Common myeloid progenitor, CD34-positive (primary cell): ENCODE measurements around the gene NKAIN2.

Source experiments
- CTCF ChIA-PET: fragments of 350-600 bp; sonication (Branson Sonifier 250); formaldehyde crosslinking; loops from one replicate; lab custom pipeline; 2021; ENCODE audit warnings: antibody characterized with exemption; lab: Charles Lee
- POLR2A ChIA-PET: fragments of 350-600 bp; sonication (Branson Sonifier 250); formaldehyde crosslinking; loops from one replicate; lab custom pipeline; 2021; ENCODE audit warnings: antibody characterized with exemption; lab: Charles Lee
- DNase-seq, 3 donors: peaks; one replicate each; pipeline versions ENCODE4 v3.0.0 to v3.0.0-alpha.2; 2013
- H3K27ac ChIP-seq, 2 experiments: 1 replicate in 1 of 2; 2 replicates in 1 of 2; pipeline ENCODE4 v1.7.0; 2013; ENCODE audit warnings: inconsistent platforms in 2 of 2, low read length in 2 of 2, mild to moderate bottlenecking in 2 of 2, low read depth in 1 of 2, moderate library complexity in 1 of 2; ENCODE audit not compliant: severe bottlenecking in 2 of 2, insufficient read depth in 1 of 2, poor library complexity in 1 of 2
- H3K27me3 ChIP-seq, 5 experiments: replicated peaks in 2 of 5; 1 replicate in 3 of 5; 2 replicates in 2 of 5; pipeline versions ENCODE4 v1.6.1 to v1.7.0; 2013; ENCODE audit warnings: low read length in 4 of 5, mild to moderate bottlenecking in 2 of 5, moderate library complexity in 2 of 5, inconsistent platforms in 1 of 5; ENCODE audit not compliant: insufficient read depth in 5 of 5, control insufficient read depth in 4 of 5
- H3K36me3 ChIP-seq, 4 experiments: 1 replicate in 2 of 4; 2 replicates in 2 of 4; pipeline versions ENCODE4 v1.6.1 to v1.7.0; 2013; ENCODE audit warnings: low read length in 3 of 4, control low read depth in 1 of 4, mild to moderate bottlenecking in 1 of 4; ENCODE audit not compliant: control insufficient read depth in 4 of 4, insufficient read depth in 4 of 4
- H3K4me1 ChIP-seq, 4 experiments: 1 replicate in 3 of 4; 2 replicates in 1 of 4; pipeline versions ENCODE4 v1.6.1 to v1.7.1; 2013; ENCODE audit warnings: low read length in 3 of 4, mild to moderate bottlenecking in 3 of 4, control low read depth in 1 of 4, inconsistent platforms in 1 of 4, moderate library complexity in 1 of 4; ENCODE audit not compliant: control insufficient read depth in 4 of 4, insufficient read depth in 4 of 4; ENCODE audit errors: control extremely low read depth in 1 of 4
- H3K4me3 ChIP-seq, 7 experiments: 1 replicate in 4 of 7; 2 replicates in 3 of 7; pipeline versions ENCODE4 v1.5.1 to v1.7.0; 2013; ENCODE audit warnings: mild to moderate bottlenecking in 7 of 7, low read length in 6 of 7, moderate library complexity in 6 of 7, inconsistent platforms in 2 of 7, low read depth in 2 of 7, control low read depth in 1 of 7; ENCODE audit not compliant: insufficient read depth in 4 of 7, control insufficient read depth in 1 of 7; ENCODE audit errors: extremely low read depth in 1 of 7
- H3K9me3 ChIP-seq, 5 experiments: 1 replicate in 4 of 5; 2 replicates in 1 of 5; pipeline versions ENCODE4 v1.6.1 to v1.7.1; 2013; ENCODE audit warnings: low read length in 4 of 5, mild to moderate bottlenecking in 2 of 5, inconsistent platforms in 1 of 5, low read depth in 1 of 5, moderate library complexity in 1 of 5; ENCODE audit not compliant: control insufficient read depth in 4 of 5, insufficient read depth in 2 of 5; ENCODE audit errors: control extremely low read depth in 1 of 5
- whole genome bisulfite sequencing: methylation state at CpG from one replicate; pipeline ENCODE4 v1.1.5; 2013; ENCODE audit not compliant: insufficient coverage; 5-methylcytosine and 5-hydroxymethylcytosine counted together

The NKAIN2 gene

GRCh38 chr6:124493259-124493658 is 689.6 kb downstream of the NKAIN2 start:
- CTCF ChIA-PET = no interaction called here
- Histone ChIP-seq H3K4me3 (no peak overlapping the region), H3K27me3 (no peaks in the 10 kb centered on the region), H3K9me3 (peaks cover 0 to 1% (median 0%) of the 10 kb centered on the region in 5 experiments), H3K36me3 (no peaks in the 10 kb centered on the region), H3K4me1 (no peaks in the 10 kb centered on the region), H3K27ac (no peak overlapping the region)
- no CpG with 5 or more reads among the region's 1 CpG for WGBS
- DNase-seq = no peak
- POLR2A ChIA-PET = no interaction called here

GRCh38 chr6:124494956-124495664 is 691.4 kb downstream of the NKAIN2 start:
- POLR2A ChIA-PET = no interaction called here
- WGBS = 95% methylated on average over 2 of the region's 2 CpGs
- CTCF ChIA-PET = interaction anchor here (0.9 kb wide), 1 partner anchor 11 kb away, joined by 3 read pairs; no protein-coding TSS in a partner anchor

DNA sequence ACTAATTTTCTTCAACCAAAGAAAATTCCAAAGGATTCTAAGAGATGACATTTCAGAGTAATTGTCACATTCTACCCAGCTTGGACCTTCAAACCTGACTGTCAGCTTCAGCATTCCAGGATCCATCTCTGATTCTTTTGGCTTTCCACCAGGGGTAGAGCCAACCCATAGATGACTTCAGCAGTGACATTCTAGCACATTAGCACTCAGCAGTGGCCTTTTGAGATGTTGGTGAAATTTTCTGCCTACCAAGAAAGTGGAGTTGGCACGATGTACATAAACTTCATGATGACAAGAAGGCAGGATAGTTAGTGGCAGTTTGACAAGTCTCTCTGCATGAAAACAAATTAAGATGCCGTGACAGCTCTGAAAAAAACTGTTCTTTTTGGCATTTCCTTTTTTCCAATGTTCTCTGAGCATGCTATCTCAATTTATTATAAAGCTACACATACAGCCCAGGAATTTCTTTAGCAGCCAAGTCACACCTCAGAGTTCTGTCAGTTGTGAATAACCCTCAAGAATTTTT is 692.1 kb downstream of the NKAIN2 start:
- no peak for DNase-seq
- Histone ChIP-seq H3K4me3 (no peak overlapping the region), H3K27ac (no peak overlapping the region), H3K4me1 (no peaks in the 10 kb centered on the region), H3K27me3 (no peaks in the 10 kb centered on the region), H3K9me3 (peaks cover 0 to 1% (median 0%) of the 10 kb centered on the region in 5 experiments), H3K36me3 (no peaks in the 10 kb centered on the region)
- CTCF ChIA-PET = interaction anchor here (0.9 kb wide), 1 partner anchor 10 kb away, joined by 3 read pairs; no protein-coding TSS in a partner anchor
- 75% methylated on average over 2 of the region's 2 CpGs for WGBS
- POLR2A ChIA-PET = no interaction called here

More at GRCh38 chr6:124494956-124495664, 691.4 kb downstream of the NKAIN2 start:
- Histone ChIP-seq H3K4me3 (no peak overlapping the region), H3K4me1 (no peaks in the 10 kb centered on the region), H3K27ac (no peak overlapping the region), H3K27me3 (no peaks in the 10 kb centered on the region), H3K36me3 (no peaks in the 10 kb centered on the region), H3K9me3 (peaks cover 0 to 1% (median 0%) of the 10 kb centered on the region in 5 experiments)
- DNase-seq = no peak

DNA sequence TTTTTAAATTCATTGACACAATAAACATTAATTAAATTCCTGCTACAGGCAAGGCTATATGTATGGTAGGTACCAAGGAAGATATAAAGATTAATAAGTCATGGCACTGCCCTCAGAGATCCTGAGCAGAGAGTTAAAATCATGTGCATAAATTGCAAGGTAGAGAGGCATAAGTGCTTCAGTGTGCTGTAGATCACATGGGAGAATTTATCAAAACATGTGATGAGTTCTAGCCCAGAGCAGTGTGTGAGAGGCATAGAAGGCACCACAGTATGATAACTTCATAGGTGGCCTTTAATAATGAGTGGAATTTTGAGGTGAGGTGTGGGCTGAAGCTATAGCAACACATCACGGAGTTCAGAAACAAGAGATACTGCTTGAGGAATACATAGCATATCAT is 692.7 kb downstream of the NKAIN2 start:
- 83% methylated on average over 1 of the region's 1 CpG for WGBS
- Histone ChIP-seq H3K4me3 (no peak overlapping the region), H3K4me1 (no peaks in the 10 kb centered on the region), H3K36me3 (no peaks in the 10 kb centered on the region), H3K27me3 (no peaks in the 10 kb centered on the region), H3K9me3 (peaks cover 0 to 1% (median 0%) of the 10 kb centered on the region in 5 experiments), H3K27ac (no peak overlapping the region)
- ChIA-PET CTCF (no interaction called here), POLR2A (no interaction called here)
- no peak for DNase-seq

DNA sequence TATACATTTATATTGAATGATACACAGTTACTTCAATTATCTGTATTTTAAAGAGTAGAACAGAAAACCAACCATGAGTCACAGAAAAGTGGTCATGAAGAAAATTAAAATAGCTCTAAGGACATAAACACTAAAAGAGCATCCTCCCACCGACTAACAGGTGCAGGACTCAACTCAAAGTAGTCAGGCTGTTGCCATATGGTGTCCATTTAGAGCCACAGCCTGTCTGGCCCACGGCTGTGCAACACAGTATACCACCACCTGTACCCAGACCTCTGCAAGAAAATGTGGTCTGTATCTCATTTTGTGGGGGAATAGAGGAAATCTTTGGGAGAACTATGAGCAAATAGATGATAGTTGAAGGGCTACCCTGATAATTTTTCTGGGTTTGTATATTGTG is 708.8 kb downstream of the NKAIN2 start:
- Histone ChIP-seq H3K27ac (no peak overlapping the region), H3K4me1 (no peaks in the 10 kb centered on the region), H3K4me3 (no peak overlapping the region), H3K27me3 (no peaks in the 10 kb centered on the region), H3K9me3 (no peaks in the 10 kb centered on the region), H3K36me3 (peaks cover 0 to 2% (median 0%) of the 10 kb centered on the region in 4 experiments)
- ChIA-PET CTCF (no interaction called here), POLR2A (no interaction called here)
- DNase-seq = no peak
- WGBS = no CpG with 5 or more reads among the region's 2 CpGs

GRCh38 chr6:124517339-124517738 is 713.7 kb downstream of the NKAIN2 start:
- H3K4me1 ChIP-seq = no peaks in the 10 kb centered on the region
- 75% methylated on average over 1 of the region's 2 CpGs for WGBS
- H3K27ac ChIP-seq = no peak overlapping the region
- no peaks in the 10 kb centered on the region for H3K9me3 ChIP-seq
- no peaks in the 10 kb centered on the region for H3K27me3 ChIP-seq
- peaks cover 0 to 2% (median 0%) of the 10 kb centered on the region in 4 experiments for H3K36me3 ChIP-seq
- POLR2A ChIA-PET = no interaction called here
- CTCF ChIA-PET = no interaction called here
- no peak overlapping the region for H3K4me3 ChIP-seq
- DNase-seq = no peak

DNA sequence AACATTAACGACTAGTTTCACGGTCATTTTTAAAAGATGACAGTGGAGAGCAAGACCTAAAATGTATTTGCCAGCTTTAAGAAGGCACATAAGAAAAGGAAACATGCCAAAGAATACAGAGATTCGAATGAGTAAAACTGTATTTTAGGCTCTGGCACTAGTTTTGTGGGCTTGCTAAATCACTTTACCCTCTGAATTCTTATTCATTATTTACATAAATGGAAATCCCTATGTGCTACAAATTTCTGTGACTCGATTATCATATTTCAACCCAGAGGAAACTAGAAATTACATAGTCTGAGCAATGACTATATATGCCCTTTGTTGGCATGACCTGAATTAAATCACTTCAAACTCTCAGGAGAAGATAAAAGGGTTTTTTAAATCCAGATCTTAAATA is 716.8 kb downstream of the NKAIN2 start:
- Histone ChIP-seq H3K9me3 (no peaks in the 10 kb centered on the region), H3K4me1 (no peaks in the 10 kb centered on the region), H3K27ac (no peak overlapping the region), H3K36me3 (no peaks in the 10 kb centered on the region), H3K27me3 (no peaks in the 10 kb centered on the region), H3K4me3 (no peak overlapping the region)
- DNase-seq = no peak
- ChIA-PET CTCF (no interaction called here), POLR2A (no interaction called here)
- 93% methylated on average over 3 of the region's 4 CpGs for WGBS
